H7 (cell line): Measurements from ENCODE around the gene ATG9B. TPM values are rescaled to one million over a fixed set of nuclear protein-coding genes. Genes with fewer than 3 reads are reported as not detected.
A peak's percentile ranks its signal among the peaks of the same experiment; 100 is the strongest.

Experiments
- DNase-seq: peaks from one replicate; pipeline ENCODE4 v3.0.0; 2012
- H3K27me3 ChIP-seq: 2 replicates; pipeline ENCODE4 v1.6.0; 2011; ENCODE audit warnings: mild to moderate bottlenecking, low read length; ENCODE audit not compliant: control insufficient read depth, insufficient read depth
- H3K36me3 ChIP-seq: replicated peaks from 2 replicates; pipeline ENCODE4 v1.5.1; 2011; ENCODE audit warnings: low read length; ENCODE audit not compliant: control insufficient read depth, insufficient read depth
- H3K4me3 ChIP-seq: 2 replicates; pipeline ENCODE4 v1.5.1; 2011; ENCODE audit warnings: low read depth, mild to moderate bottlenecking, control low read depth, low read length, moderate library complexity; ENCODE audit not compliant: insufficient read depth
- total RNA-seq: library from RNA; depleted of rRNA; stranded (reverse); fragments of >200 nt; shearing (Covaris generic); gene quantifications from 2 replicates; pipeline ENCODE4 v1.2.3, GENCODE V29; 2014

ATG9B gene
- total RNA-seq, 1 experiment from 2014 or later = 1.7 TPM

GRCh38 chr7:150997075-150997511, 27.2 kb downstream of the ATG9B start:
- Histone ChIP-seq H3K36me3 (no peaks in the 10 kb centered on the region), H3K4me3 (no peak overlapping the region), H3K27me3 (no peaks in the 10 kb centered on the region)
- peak; percentile 46 for DNase-seq

GRCh38 chr7:150996376-150997074, 27.8 kb downstream of the ATG9B start:
- no peak overlapping the region for H3K4me3 ChIP-seq
- H3K36me3 ChIP-seq = no peaks in the 10 kb centered on the region
- DNase-seq = peak; percentile 82
- H3K27me3 ChIP-seq = no peaks in the 10 kb centered on the region

DNA sequence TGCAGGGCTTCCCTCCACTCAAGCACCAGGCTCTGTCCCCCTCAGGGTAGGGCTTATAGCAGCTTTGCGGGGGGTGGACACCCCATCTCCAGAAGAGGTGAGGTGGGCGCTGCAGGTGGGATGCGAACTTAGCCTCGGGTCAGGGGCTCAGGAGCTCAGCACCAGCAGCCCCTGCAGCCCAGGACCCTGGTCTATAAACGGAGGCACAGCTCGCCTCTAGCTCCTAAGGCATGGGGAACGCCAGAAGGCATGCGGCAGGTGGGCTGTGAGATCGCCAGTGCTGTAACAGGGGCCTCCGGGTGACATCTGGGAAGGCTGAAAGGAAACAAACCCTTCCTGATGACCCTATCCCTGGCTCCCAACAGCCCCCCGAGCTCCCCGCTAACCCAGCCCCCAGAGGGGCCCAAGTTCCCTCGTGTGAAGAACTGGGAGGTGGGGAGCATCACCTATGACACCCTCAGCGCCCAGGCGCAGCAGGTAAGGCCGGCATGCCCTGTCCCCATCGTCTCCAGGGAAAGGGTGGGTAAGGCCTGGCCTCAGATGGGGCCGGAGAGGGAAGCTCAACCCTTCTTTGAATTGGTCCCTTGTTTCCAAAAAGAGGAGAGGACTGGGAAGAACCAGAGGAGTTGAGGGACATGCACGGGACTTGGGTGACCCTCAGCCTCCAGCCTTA, 29.3 kb downstream of the ATG9B start:
- no peak overlapping the region for H3K4me3 ChIP-seq
- DNase-seq = peak; percentile 56
- H3K27me3 ChIP-seq = no peaks in the 10 kb centered on the region
- H3K36me3 ChIP-seq = no peaks in the 10 kb centered on the region

- DNase-seq = peak; percentile 58
- Histone ChIP-seq H3K27me3 (no peaks in the 10 kb centered on the region), H3K36me3 (no peaks in the 10 kb centered on the region), H3K4me3 (no peak overlapping the region)
Observed at GRCh38 chr7:150994141-150994837, 30.0 kb downstream of the ATG9B start.

DNA sequence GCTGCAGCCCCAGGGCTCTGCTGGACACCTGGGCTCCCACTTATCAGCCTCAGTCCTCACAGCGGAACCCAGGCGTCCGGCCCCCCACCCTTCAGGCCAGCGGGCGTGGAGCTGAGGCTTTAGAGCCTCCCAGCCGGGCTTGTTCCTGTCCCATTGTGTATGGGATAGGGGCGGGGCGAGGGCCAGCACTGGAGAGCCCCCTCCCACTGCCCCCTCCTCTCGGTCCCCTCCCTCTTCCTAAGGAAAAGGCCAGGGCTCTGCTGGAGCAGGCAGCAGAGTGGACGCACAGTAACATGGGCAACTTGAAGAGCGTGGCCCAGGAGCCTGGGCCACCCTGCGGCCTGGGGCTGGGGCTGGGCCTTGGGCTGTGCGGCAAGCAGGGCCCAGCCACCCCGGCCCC, 30.8 kb downstream of the ATG9B start:
- Histone ChIP-seq H3K27me3 (no peaks in the 10 kb centered on the region), H3K36me3 (no peaks in the 10 kb centered on the region), H3K4me3 (no peak overlapping the region)
- DNase-seq = peak; percentile 86

- H3K36me3 ChIP-seq = no peaks in the 10 kb centered on the region
- H3K4me3 ChIP-seq = no peak overlapping the region
- no peaks in the 10 kb centered on the region for H3K27me3 ChIP-seq
- DNase-seq = peak; percentile 94
Observed at GRCh38 chr7:150992833-150993302, 31.4 kb downstream of the ATG9B start.

DNA sequence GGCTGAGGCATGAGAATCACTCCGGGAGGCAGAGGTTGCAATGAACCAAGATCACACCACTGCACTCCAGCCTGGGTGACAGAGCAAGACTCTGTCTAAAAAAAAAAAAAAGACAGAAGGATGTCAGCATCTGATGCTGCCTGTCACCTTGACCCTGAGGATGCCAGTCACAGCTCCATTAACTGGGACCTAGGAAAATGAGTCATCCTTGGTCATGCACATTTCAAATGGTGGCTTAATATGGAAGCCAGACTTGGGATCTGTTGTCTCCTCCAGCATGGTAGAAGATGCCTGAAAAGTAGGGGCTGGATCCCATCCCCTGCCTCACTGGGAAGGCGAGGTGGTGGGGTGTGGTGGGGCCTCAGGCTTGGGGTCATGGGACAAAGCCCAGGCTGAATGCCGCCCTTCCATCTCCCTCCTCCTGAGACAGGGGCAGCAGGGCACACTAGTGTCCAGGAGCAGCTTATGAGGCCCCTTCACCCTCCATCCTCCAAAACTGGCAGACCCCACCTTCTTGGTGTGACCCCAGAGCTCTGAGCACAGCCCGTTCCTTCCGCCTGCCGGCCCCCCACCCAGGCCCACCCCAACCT, 32.1 kb downstream of the ATG9B start:
- no peak for DNase-seq
- no peaks in the 10 kb centered on the region for H3K27me3 ChIP-seq
- no peak overlapping the region for H3K4me3 ChIP-seq
- H3K36me3 ChIP-seq = no peaks in the 10 kb centered on the region

DNA sequence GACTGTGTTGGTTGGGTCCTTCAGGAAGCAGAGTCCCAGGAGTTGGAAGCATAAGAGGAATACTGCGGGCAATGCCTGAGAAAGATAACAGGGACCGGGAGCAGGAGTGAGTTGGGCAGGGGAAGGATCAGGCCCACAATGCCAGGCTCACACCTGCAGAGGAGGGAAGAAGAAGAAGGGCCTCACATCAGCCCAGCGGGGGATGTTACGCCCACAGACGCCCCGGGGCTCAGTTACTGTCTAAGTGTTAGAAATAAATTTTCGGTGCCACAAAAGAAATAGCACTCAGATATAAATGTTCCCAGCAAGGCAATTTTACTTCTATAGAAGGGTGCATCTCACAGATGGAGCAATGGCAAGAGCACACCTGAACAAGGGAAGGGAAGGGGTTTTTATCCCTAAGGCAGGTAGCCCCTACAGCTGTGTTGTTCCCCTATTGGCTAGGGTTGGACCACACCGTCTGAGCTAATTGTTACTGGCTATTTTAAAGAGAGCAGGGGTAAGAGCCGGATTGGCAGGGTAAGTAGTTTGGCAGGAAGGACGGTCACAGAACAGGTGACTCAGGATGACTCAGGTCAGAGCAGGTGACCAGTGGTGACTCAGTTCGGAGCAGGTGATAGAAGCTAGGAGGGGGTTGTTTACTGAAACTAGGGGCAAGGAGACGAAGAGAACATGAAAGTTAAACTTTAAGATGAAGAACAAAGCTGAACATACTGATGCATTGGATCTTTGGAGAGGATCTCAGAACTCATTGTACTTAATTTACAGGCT, 33.7 kb downstream of the ATG9B start, which contains the start of gene NOS3:
Gene NOS3, plus strand, starts transcription at position 602 of the 771 bp plus-strand sequence. CDS start 2,787 bp downstream, outside the sequence.
- DNase-seq = no peak
- H3K4me3 ChIP-seq = no peak within 1 kb of the TSS
- H3K36me3 ChIP-seq = no peaks in the 10 kb centered on the region
- no peaks in the 10 kb centered on the region for H3K27me3 ChIP-seq

DNA sequence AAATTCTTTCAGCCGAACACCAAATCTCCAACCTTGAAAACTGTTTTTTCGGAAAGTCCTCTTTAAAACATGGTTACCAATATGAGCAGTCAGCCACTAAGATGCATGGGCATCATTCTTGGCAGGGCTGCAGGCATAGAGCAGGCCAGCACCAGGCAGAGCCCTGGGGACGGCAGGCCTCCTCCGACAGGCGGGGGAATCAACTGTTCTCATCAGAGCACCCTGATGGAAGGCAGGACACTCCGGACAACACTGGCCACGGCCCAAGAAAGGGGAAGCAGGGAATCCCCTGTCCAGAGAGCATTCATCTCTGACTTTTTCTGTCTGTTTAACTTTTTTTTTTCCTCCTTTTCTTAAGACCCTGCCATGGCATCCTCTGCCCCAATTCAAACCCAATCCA, 34.8 kb downstream of the ATG9B start:
- H3K36me3 ChIP-seq = no peaks in the 10 kb centered on the region
- H3K4me3 ChIP-seq = no peak overlapping the region
- DNase-seq = peak; percentile 44
- H3K27me3 ChIP-seq = no peaks in the 10 kb centered on the region

GRCh38 chr7:150988230-150989226, 35.8 kb downstream of the ATG9B start:
- H3K4me3 ChIP-seq = peak overlapping the region; percentile 35
- no peaks in the 10 kb centered on the region for H3K36me3 ChIP-seq
- peak; percentile 97 for DNase-seq
- H3K27me3 ChIP-seq = no peaks in the 10 kb centered on the region

- Histone ChIP-seq H3K27me3 (peaks cover 5% of the 10 kb centered on the region; the same call in 1 of the 2 replicates), H3K4me3 (no peak overlapping the region), H3K36me3 (no peaks in the 10 kb centered on the region)
- DNase-seq = no peak
Observed at GRCh38 chr7:150986556-150986955, 37.7 kb downstream of the ATG9B start.

DNA sequence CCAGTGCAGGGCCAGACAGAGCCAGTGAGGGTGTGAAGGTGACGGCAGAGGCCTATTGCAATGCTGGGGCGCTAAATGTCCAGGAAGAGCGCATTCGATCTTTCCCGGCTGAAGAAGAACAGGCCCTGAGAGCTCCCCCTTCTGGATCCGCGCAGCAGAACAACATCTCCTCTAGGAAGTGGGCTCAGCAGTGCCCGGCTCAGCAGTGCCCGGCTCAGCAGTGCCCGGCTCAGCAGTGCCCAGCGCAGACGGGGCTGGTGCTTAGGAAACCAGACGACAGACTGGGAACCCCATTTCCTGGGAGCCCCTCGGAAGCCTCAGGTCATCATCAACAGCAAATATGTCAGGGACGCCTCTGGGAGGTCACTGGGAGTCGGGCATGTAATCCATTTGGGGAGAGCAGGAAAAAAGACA, 38.2 kb downstream of the ATG9B start:
- peak; percentile 85 for DNase-seq

DNA sequence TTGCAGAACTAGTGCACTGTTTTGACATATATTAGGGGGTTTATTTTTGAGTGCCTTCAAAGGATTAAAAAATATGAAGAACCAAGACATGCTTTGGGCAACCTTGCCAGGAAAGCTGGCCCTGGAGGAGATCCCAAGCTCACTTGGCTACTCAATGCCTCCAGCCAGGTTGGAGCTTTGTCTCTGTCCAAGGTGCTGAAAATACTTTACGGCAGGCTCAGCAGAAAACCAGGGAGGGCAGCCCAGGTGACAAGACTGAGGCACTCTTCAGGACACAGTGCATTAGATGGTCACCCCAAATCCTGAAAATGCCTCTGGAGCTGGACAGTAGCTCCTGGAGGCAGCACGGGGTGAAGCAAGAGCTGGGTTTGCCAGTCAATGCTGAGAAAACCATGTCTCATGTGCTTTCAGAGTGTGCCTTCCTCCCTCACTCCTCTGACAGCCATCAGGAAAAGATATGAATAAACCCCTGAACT, 40.4 kb downstream of the ATG9B start:
- peaks cover 25% of the 10 kb centered on the region for H3K27me3 ChIP-seq
- H3K4me3 ChIP-seq = no peak overlapping the region
- no peaks in the 10 kb centered on the region for H3K36me3 ChIP-seq
- peak; percentile 80 for DNase-seq

More for the DNA sequence above, 38.2 kb downstream of the ATG9B start:
- Histone ChIP-seq H3K36me3 (no peaks in the 10 kb centered on the region), H3K4me3 (no peak overlapping the region), H3K27me3 (peaks cover 9% of the 10 kb centered on the region)
